GM12874 (cell line): ENCODE measurements around the gene STIP1.

ENCODE experiments used
- CTCF ChIP-seq: IDR thresholded peaks from 2 replicates; pipeline ENCODE4 v1.5.1; 2011; ENCODE audit warnings: low read depth, mild to moderate bottlenecking, control low read depth, low read length, moderate library complexity; ENCODE audit not compliant: insufficient read depth

Gene STIP1

GRCh38 chr11:64178951-64179639 is 6.9 kb upstream of the STIP1 start:
- TF ChIP-seq CTCF, result no peak

DNA sequence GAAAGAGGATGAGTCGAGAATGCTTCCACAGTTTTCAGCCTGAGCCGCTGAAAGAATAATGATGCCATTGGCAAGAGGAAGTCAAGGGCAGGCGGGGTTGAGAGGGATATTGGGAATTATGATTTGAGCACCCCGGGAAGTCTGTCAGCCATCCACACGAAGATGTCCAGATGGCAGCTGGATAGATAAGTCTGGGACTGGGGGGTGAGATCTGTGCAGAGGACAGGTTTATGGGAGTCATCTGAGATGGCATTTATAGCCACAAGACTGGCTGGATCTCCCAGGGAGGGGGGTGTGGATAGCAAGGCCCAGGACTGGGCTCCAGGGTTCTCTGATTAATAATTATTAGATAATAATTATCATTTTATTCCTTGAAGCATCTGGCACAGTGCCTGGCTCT is 5.1 kb upstream of the STIP1 start:
- no peak for TF ChIP-seq CTCF

GRCh38 chr11:64181506-64182411 is 4.2 kb upstream of the STIP1 start:
- no peak for TF ChIP-seq CTCF

- no peak for TF ChIP-seq CTCF
These were observed 2.1 kb upstream of the STIP1 start for GRCh38 chr11:64183890-64184289.

DNA sequence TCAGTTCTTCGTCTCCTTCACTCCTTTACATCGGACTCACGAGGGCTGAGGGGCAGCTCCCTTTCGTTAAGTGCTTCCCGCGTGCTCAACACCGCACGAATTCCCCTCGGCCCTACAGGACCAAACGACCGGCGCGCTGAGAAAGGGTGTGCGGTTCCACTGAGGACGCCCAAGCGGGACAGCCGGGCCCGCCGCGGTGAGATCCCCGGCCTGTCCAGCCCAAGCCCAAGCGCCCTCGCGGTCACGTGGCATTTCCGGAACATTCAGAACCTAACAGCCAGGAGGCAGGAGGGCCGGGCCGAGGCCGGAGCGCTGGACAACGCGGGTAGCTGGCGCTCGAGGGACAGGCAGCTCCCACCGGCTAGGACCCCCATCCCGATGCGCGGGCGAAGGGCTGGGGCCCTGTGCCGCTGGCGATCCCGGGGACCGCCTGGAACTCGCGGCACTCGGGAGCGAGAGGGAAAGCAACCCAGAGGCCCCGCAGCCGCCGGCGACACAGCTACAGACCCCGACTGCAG is 737 bp upstream of the STIP1 start:
- TF ChIP-seq CTCF, result no peak

GRCh38 chr11:64186492-64187165 is 658 bp downstream of the STIP1 start:
- no peak for TF ChIP-seq CTCF

DNA sequence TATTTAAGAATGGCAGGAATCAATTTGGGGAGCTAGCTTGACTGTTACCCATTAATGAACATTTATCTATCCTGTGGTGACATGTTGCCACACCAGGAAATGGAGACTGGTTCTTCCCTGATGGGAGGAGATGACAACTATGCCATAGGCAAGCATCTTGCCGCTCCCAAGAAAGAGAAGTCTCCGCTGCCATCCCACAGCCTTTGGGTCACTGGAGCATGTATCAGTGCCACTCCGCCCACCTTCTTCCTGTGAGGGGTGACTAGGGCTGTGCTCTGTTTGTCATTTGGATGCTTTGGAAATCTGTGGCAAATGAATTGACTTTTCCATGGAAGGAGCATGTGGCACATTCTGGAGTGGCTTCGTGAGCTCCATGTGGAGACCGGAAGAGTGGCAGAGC is 6.5 kb downstream of the STIP1 start:
- no peak for TF ChIP-seq CTCF
